ENCODE results near the gene FAT1. TPM values are rescaled to one million over a fixed set of nuclear protein-coding genes. Genes with fewer than 3 reads are reported as not detected.

FAT1 gene
- total RNA-seq, 1 experiment from 2014 or later: 197 TPM

DNA sequence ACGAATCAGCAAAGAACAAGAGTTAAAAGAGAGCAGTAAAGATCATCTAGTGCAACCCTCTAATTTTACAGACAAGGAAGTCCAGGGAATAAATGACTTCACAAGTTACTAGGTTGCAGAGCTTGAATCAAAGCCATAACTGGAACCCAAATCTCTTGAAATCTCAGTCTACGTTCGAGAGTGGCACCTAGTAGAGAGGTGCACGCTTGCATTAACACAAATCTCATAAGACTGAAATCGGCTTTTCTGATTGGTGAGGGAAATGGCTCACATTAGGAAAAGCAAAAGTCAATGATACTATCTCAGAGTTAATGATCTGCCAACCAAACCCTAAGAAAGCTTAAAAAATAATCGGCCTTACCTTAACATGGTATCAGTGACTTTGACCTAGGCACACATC, 43.0 kb downstream of the FAT1 start:
- Mint-ChIP-seq H3K27ac (ENCODE audit: unreplicated experiment) (peak overlapping the region; percentile 50), H3K4me3 (ENCODE audit: low read depth, unreplicated experiment) (peak overlapping the region; percentile 62), H3K4me1 (ENCODE audit: low read depth, unreplicated experiment) (peaks cover 56% of the 10 kb centered on the region), H3K9me3 (ENCODE audit: low read depth, unreplicated experiment) (no peaks in the 10 kb centered on the region), H3K36me3 (ENCODE audit: insufficient read depth, unreplicated experiment) (peaks cover 26% of the 10 kb centered on the region), H3K27me3 (ENCODE audit: unreplicated experiment) (no peaks in the 10 kb centered on the region)
- TF ChIP-seq, protein P1, sequence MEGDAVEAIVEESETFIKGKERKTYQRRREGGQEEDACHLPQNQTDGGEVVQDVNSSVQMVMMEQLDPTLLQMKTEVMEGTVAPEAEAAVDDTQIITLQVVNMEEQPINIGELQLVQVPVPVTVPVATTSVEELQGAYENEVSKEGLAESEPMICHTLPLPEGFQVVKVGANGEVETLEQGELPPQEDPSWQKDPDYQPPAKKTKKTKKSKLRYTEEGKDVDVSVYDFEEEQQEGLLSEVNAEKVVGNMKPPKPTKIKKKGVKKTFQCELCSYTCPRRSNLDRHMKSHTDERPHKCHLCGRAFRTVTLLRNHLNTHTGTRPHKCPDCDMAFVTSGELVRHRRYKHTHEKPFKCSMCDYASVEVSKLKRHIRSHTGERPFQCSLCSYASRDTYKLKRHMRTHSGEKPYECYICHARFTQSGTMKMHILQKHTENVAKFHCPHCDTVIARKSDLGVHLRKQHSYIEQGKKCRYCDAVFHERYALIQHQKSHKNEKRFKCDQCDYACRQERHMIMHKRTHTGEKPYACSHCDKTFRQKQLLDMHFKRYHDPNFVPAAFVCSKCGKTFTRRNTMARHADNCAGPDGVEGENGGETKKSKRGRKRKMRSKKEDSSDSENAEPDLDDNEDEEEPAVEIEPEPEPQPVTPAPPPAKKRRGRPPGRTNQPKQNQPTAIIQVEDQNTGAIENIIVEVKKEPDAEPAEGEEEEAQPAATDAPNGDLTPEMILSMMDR (IDR thresholded peaks at IDR 0.05; ENCODE audit: unreplicated experiment): no peak
- DNase-seq: no peak
- BruUV-seq (replicated peaks): no TSS peak
- intact Hi-C loops (cut with micrococcal nuclease; ENCODE audit: unreplicated experiment): no loop called here
- CTCF ChIA-PET: no interaction called here

DNA sequence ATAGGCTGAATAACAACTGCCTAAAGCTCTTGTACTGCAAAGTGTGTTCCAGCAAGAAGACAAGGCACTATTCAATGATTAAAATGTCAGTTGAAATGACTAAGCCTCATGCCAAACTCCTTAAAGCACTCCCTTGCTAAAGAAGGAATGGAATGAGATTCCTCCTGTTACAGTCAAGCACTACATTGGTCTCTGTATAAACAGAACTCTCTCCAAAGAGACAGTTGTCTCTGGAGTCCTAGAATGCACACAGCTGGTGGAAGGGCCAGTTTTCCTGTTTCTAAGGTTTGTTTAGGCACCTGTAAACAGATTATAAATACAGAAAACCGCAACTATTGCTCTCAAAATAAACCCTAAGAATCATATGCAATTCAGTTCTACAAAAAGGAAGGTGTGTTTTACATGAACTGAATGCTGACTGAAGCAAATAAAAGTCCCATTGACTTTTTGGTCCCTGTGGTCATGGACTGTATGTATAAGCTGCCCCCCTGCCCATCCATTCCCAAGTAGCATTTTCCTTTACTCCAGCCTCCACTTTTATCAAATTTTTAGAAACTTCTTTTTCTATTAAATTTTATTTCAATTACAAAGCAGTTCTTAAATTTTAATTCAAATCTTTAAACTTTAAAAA, 47.0 kb downstream of the FAT1 start:
- Mint-ChIP-seq H3K9me3 (ENCODE audit: low read depth, unreplicated experiment) (no peaks in the 10 kb centered on the region), H3K27me3 (ENCODE audit: unreplicated experiment) (no peaks in the 10 kb centered on the region), H3K36me3 (ENCODE audit: insufficient read depth, unreplicated experiment) (no peaks in the 10 kb centered on the region), H3K4me1 (ENCODE audit: low read depth, unreplicated experiment) (peaks cover 26% of the 10 kb centered on the region), H3K27ac (ENCODE audit: unreplicated experiment) (peak overlapping the region; percentile 77), H3K4me3 (ENCODE audit: low read depth, unreplicated experiment) (peak overlapping the region; percentile 21)
- no TSS peak for BruUV-seq (replicated peaks)
- TF ChIP-seq, protein P1 (IDR thresholded peaks at IDR 0.05; ENCODE audit: unreplicated experiment): no peak
- CTCF ChIA-PET: interaction anchor here (1.4 kb wide), 1 partner anchor 34 kb away, joined by 3 read pairs; no protein-coding TSS in a partner anchor
- no peak for DNase-seq
- intact Hi-C loops (cut with micrococcal nuclease; ENCODE audit: unreplicated experiment): no loop called here

DNA sequence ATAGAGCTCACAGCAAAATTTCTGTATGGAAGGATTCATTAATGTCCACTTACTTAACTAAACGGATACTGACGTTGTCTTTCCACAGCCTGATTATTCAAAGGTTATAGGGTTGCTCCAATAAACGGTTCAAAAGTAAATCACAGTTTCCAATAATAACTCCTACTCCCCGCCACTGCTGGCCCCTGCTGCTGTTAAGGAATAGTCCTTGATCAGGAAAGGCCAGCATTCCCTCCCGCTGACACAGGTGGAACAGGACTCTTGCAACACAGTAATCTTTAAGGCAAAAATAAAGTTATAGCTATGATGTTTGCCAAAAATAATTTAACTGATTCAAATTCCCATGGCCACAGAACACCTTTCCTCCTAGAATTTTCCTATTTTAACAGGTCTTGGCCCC, 53.9 kb downstream of the FAT1 start:
- H3K27ac Mint-ChIP-seq (ENCODE audit: unreplicated experiment): peak overlapping the region; percentile 67
- TF ChIP-seq, protein P1 (IDR thresholded peaks at IDR 0.05; ENCODE audit: unreplicated experiment): no peak
- no peaks in the 10 kb centered on the region for H3K9me3 Mint-ChIP-seq (ENCODE audit: low read depth, unreplicated experiment)
- DNase-seq: no peak
- BruUV-seq (replicated peaks): no TSS peak
- peaks cover 10% of the 10 kb centered on the region for H3K4me1 Mint-ChIP-seq (ENCODE audit: low read depth, unreplicated experiment)
- H3K27me3 Mint-ChIP-seq (ENCODE audit: unreplicated experiment): no peaks in the 10 kb centered on the region
- H3K36me3 Mint-ChIP-seq (ENCODE audit: insufficient read depth, unreplicated experiment): peaks cover 5% of the 10 kb centered on the region
- H3K4me3 Mint-ChIP-seq (ENCODE audit: low read depth, unreplicated experiment): no peak overlapping the region
- CTCF ChIA-PET: interaction anchor here (1.1 kb wide), 1 partner anchor 16 kb away, joined by 7 read pairs; no protein-coding TSS in a partner anchor
- intact Hi-C loops (cut with micrococcal nuclease; ENCODE audit: unreplicated experiment): loop anchor here (1.0 kb wide), 1 partner anchor 51 kb away; no protein-coding TSS in a partner anchor

DNA sequence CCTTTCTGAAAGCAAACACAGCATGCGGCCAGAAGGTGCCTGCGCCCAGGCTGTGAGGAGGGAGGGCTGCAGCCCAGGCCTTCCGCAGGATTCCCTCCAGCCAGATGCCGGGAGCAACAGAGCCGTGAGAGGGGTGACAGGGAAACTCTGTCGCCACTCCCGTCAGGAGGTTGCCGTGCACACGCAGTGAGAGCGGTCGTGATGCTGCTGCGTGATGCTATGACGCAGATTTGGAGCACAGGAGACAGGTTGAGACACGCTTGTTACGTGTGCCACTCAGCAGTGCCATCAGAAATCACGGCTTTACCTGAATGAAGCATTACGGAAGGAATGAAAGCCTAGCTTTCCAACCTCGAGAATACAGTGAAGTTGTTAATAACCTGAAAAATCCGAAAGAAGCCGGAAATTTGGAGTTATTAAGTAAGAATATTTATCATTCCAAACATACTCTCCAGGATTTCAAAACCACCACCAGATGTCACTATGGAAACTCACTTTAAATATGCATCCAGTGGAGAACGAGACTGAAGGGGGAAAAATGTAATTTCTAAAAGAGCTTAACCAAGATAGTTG, 54.4 kb downstream of the FAT1 start:
- no peak for DNase-seq
- no TSS peak for BruUV-seq (replicated peaks)
- Mint-ChIP-seq H3K27ac (ENCODE audit: unreplicated experiment) (no peak overlapping the region), H3K27me3 (ENCODE audit: unreplicated experiment) (no peaks in the 10 kb centered on the region), H3K4me1 (ENCODE audit: low read depth, unreplicated experiment) (peaks cover 10% of the 10 kb centered on the region), H3K4me3 (ENCODE audit: low read depth, unreplicated experiment) (no peak overlapping the region), H3K9me3 (ENCODE audit: low read depth, unreplicated experiment) (no peaks in the 10 kb centered on the region), H3K36me3 (ENCODE audit: insufficient read depth, unreplicated experiment) (peaks cover 5% of the 10 kb centered on the region)
- CTCF ChIA-PET: interaction anchor here (1.1 kb wide), 1 partner anchor 16 kb away, joined by 7 read pairs; no protein-coding TSS in a partner anchor
- TF ChIP-seq, protein P1 (IDR thresholded peaks at IDR 0.05; ENCODE audit: unreplicated experiment): peak; percentile 30
- intact Hi-C loops (cut with micrococcal nuclease; ENCODE audit: unreplicated experiment): loop anchor here (1.0 kb wide), 1 partner anchor 51 kb away; no protein-coding TSS in a partner anchor
